ENCODE results near the gene TMEM54.
"Not testable (repeated sequence)": the region's sequence is repeated elsewhere in the genome, so short reads cannot be mapped to it uniquely, and the experiment has no call there.

TMEM54 gene

DNA sequence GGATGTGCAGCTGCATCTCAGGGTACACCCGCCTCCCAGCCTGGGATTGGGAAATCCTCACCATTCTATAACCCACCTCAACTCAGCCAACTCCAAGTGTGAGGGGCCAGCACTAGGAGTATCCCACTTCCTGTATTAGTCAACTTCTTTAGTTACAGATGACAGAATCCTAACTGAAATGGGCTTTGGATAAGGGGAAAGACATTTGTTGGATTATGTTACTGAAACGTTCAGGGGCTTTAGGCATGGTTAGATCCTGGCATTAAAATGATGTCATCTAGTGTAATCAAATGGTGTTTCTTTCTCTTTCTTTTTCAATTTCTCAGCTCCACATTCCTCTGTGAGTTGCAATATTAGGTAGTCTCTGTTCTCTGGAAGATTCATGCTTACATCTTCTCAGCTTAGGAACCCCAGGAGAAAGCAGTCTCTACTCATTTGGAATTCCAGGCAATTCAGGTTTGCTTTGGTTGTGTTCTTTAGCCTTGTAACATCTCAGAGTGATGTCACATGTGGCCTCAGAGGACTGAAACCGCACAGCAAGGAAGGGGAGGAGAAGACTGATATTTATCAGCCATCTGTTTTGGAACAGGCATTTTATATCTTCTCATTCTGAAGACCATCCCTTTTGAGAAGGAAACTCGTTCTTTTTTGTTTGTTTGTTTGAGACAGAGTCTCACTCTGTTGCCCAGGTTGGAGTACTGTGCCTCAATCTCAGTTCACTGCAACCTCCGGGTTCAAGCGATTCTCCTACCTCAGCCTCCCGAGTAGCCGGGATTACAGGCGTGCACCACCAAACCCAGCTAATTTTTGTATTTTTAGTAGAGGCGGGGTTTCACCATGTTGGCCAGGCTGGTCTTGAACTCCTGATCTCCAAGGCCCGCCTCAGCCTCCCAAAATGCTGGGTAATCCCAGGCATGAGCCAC is 18.9 kb upstream of the TMEM54 start:
- no peak for DNase-seq

GRCh38 chr1:32918179-32918578 is 17.0 kb upstream of the TMEM54 start:
- DNase-seq, result no peak

GRCh38 chr1:32917521-32917920 is 16.3 kb upstream of the TMEM54 start:
- DNase-seq, result no peak

GRCh38 chr1:32915766-32916706 is 14.8 kb upstream of the TMEM54 start:
- DNase-seq, result no peak

- DNase-seq, result no peak
Measured at GRCh38 chr1:32910319-32910718, 9.1 kb upstream of the TMEM54 start.

DNA sequence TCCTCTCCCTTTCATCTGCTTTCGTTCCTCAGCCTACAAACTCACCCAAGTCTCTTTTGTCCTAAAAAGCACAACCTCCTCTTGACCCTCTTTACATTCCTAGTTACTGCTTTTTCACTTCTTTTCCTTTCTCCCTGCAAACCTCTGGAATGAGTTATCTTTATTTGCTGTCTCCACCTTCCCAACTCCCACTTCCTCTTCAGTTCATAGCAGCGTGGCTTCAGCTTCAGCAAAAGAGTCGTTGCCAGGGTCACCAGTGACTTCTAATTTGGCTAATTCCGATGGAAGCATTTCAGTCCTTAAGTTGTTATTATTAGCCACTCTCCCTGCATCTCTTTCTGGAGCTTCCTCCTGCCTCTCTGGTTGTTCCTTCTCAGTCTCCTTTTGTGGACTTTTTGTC is 6.2 kb upstream of the TMEM54 start:
- no peak for DNase-seq

DNA sequence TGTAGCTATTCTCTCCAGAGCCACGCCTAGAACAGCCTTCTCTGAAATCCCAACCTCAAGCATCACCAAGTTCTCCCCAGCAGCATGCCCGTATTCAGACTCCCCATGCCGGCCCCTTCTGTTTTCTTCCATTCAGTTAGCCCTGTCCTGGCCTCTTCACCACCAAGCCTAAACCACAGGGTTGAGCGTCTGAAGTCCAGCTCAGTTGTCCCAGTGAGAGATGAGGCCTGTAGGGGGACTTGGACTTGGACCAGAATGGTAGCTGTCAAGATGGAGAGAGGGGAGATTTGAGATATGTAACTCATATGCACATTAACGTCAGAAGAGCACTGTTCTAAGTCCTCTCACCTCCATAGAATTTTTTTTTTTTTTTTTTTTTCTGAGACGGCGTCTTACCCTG is 5.5 kb upstream of the TMEM54 start:
- DNase-seq, result no peak

DNA sequence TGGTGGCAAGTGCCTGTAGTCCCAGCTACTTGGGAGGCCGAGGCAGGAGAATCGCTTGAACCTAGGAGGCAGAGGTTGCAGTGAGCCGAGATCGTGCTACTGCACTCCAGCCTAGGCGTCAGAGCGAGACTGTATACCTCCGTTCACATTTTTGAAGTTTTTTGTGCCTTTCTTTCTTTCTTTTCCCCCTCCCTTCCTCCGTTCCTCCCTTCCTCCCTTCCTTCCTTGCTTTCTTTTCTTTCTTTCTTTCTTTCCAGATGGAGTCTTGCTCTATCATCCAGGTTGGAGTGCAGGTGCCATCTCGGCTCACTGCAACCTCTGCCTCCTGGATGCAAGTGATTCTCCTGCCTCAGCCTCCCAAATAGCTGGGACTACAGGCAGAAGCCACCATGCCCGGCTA is 4.4 kb upstream of the TMEM54 start:
- DNase-seq, result not testable (repeated sequence)

- DNase-seq, result no peak
Measured at GRCh38 chr1:32904797-32905196, 3.6 kb upstream of the TMEM54 start.

DNA sequence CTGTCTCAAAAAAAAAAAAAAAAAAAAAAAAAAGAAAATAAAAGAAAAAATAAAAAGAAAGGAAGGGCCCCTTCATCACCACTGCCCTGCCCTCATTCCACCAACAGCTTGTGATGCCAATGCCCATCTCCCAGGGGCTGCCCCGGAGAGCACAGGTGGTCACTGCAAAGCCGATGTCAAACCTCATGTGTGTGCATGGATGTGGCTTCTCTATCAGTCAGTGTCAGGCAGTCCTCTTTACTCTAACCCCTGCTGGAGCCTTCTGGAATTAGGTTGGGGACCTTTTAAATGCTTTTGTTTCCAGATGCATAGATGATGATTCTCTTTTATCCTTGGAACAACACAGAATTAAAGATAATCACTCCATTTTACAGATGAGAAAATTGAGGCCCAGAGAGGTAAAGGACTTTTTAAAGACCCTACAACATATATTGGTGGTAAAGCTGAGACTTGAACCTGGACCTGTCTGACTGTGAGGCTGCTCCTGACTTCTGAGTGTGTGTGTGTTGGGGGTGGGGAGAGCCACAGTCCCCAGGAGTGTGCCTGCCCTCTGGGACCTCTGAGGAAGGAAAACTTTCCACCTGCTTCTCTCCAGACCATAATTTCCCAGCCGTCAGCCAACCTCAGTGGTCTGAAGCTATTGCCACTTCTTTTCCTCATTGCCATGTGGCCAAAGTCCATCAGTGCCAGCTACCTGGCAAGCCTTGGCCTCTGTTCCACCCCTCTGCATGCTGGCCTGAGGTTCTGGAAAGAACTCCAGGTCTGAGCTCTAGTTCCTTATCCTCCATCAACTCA is 3.0 kb upstream of the TMEM54 start:
- peak in 1 of 14 donors; percentile 62 for DNase-seq

DNA sequence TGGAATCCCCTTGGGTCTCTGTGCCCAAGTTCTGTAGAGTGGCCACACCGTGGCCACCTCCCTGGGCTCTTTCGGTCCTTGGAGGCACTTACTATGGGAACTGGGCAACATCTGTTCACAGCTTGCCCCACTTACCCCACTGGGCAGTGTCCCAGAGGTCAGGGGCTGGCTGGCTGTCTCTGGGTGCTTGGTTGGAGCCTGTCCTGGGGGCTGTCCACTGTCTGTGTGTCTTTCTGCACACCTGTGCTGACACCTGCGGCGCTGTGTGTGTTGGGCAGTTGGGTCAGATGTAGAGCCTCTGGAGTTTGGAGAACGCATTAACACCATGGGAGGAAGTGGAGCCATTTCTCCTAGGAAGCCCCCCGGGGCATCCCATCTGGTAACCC is 1.3 kb upstream of the TMEM54 start:
- no peak for DNase-seq

GRCh38 chr1:32901823-32902534 is 790 bp upstream of the TMEM54 start:
- DNase-seq, result no peak

DNA sequence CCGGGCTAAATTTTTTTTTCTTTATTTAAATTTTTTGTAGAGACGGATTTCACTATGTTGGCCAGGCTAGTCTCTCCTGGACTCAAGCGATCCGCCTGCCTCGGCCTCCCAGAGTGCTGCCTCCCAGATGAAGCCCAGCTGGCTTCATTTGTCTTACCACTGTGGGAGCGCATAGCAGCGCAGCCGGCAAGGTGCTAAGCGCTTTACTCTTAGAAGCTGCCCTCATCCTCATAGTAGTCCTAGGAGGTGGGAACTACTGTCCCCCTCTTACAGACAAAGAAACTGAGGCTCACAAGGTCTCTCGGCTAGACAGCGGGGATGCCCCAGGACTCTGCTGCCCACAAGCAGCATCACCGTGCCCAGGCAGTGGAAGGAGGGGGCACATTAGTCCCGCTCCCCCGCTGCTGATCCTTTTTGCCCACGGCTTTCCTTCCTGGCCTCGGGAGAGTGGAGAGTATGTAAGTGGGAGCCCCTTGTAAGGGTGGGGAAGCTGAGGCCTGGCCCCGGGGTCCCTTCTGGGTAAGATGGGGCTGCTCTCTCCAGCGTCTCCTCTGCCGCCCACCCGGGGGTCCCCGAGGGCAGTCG is 726 bp downstream of the TMEM54 start:
- DNase-seq, result no peak

GRCh38 chr1:32899586-32900296 is 1.4 kb downstream of the TMEM54 start:
- no peak for DNase-seq

GRCh38 chr1:32898958-32899357 is 2.2 kb downstream of the TMEM54 start:
- no peak for DNase-seq

GRCh38 chr1:32898056-32898455 is 3.1 kb downstream of the TMEM54 start:
- DNase-seq, result no peak

GRCh38 chr1:32897082-32898049 is 3.8 kb downstream of the TMEM54 start:
- no peak for DNase-seq

DNA sequence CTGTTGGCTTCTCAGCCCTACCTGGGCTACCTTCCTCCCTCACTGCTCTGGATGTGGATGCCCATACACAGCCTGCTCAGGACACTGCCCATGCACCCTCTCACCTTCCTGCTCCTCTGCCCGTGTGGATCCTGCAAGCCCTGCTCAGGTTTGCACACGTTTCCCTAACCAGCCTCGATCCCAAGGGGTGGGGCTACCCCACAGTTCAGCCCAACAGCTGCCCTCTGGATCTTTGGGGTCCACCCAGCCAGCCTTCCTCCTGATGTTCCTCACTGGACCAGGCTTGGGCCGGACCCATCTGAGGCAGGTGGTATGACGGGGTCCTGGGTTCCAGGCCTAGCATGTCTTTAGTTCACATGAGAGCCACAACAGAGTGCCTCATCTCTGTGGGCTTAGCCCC is 4.7 kb downstream of the TMEM54 start:
- DNase-seq, result no peak
